Lower lobe of right lung (tissue), 2 donors: Measurements from ENCODE around the gene GMDS. TPM values are rescaled to one million over a fixed set of nuclear protein-coding genes. Genes with fewer than 3 reads are reported as not detected.
A peak's percentile ranks its signal among the peaks of the same experiment; 100 is the strongest.

ENCODE experiments used
- ATAC-seq, 2 donors: fragments of 200-7000 bp; cut with Tn5 transposase; one replicate each; pipeline ENCODE4 v1.9.1; 2020 to 2022; ENCODE audit warnings: mild to moderate bottlenecking in 2 of 2, moderate library complexity in 2 of 2
- DNase-seq: peaks from one replicate; pipeline ENCODE4 v3.0.0-alpha.2; 2020
- H3K27ac ChIP-seq: fragments of 200-600 bp; one replicate; pipeline ENCODE4 v1.8.0; 2022
- H3K27me3 ChIP-seq: fragments of 200-600 bp; one replicate; pipeline ENCODE4 v1.8.0; 2022; ENCODE audit warnings: low read depth
- H3K36me3 ChIP-seq: fragments of 200-600 bp; one replicate; pipeline ENCODE4 v1.8.0; 2022; ENCODE audit warnings: mild to moderate bottlenecking
- H3K4me1 ChIP-seq: fragments of 200-600 bp; one replicate; pipeline ENCODE4 v1.8.0; 2022
- H3K4me3 ChIP-seq: fragments of 200-600 bp; one replicate; pipeline ENCODE4 v1.8.0; 2022; ENCODE audit warnings: mild to moderate bottlenecking
- H3K9me3 ChIP-seq: fragments of 200-600 bp; one replicate; pipeline ENCODE4 v1.8.0; 2022
- intact Hi-C: fragments of 100-400 bp; cut with DNase I; formaldehyde crosslinking; loops from one replicate; pipeline ENCODE4 v1.11.0; 2022
- total RNA-seq: library from RNA; stranded (reverse); fragmentation: NEBNext Ultra II Directional; extraction: Animal tissue kit (Norgen Biotek cat#: 25700); gene quantifications from one replicate; pipeline ENCODE4 v1.2.1, GENCODE V29; 2021
- TF ChIP-seq, protein P1 (sequence below): fragments of 200-600 bp; IDR thresholded peaks from one replicate; pipeline ENCODE4 v1.8.0; 2022; ENCODE audit warnings: antibody characterized with exemption, mild to moderate bottlenecking
- donor health status: DM: no; HTN: yes; CAD: no; lungs with severe emphysema.

The GMDS gene
- total RNA-seq, 1 donor from 2014 or later, result 12.7 TPM

DNA sequence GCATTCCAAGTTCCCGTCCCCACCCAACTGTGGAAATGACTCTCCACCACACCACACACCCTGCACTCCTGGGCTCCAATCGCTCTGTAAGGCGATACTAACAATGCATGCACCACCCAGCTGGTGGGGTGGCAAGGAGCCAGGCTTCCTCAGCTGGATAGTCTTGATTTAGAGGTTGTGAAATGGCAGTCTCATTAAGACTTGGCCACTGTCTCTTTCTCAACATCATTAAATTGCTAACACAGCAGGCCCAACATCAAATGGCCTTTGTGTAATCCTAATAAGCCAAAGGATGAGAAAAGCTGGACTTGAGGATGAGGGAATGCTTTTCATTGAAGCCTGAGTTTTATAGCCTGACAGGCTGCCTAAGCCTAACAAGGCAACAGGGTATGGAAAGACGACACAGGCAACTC lies 223.7 kb downstream of the GMDS start:
- ATAC-seq (peak in 1 of 2 donors; percentile 51), DNase-seq (peak; percentile 61)
- Histone ChIP-seq H3K27me3 (no peaks in the 10 kb centered on the region), H3K9me3 (no peaks in the 10 kb centered on the region), H3K4me1 (peaks cover 17% of the 10 kb centered on the region), H3K27ac (no peak overlapping the region), H3K36me3 (no peaks in the 10 kb centered on the region), H3K4me3 (no peak overlapping the region)
- TF ChIP-seq, protein P1, sequence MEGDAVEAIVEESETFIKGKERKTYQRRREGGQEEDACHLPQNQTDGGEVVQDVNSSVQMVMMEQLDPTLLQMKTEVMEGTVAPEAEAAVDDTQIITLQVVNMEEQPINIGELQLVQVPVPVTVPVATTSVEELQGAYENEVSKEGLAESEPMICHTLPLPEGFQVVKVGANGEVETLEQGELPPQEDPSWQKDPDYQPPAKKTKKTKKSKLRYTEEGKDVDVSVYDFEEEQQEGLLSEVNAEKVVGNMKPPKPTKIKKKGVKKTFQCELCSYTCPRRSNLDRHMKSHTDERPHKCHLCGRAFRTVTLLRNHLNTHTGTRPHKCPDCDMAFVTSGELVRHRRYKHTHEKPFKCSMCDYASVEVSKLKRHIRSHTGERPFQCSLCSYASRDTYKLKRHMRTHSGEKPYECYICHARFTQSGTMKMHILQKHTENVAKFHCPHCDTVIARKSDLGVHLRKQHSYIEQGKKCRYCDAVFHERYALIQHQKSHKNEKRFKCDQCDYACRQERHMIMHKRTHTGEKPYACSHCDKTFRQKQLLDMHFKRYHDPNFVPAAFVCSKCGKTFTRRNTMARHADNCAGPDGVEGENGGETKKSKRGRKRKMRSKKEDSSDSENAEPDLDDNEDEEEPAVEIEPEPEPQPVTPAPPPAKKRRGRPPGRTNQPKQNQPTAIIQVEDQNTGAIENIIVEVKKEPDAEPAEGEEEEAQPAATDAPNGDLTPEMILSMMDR, result no peak
- intact Hi-C loops, result no loop called here

DNA sequence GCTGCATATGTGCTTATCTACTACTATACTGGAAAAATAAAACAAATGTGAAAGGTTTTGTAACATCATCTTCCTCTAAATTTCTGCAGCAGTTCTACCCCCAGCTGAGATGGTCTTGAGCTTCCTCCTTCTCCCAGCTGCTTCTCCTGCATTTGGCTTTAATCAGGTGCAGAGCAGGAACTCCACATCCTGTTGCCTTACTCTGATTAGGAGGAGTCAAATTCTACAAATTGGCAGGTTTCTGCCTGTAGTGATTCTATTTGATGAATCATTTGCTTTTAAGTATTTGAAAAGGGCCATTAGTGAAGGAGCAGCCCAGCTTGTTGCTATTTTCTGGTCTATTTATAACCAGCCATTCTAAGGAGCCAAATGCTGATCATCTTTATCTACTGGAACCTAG lies 224.5 kb downstream of the GMDS start:
- Histone ChIP-seq H3K9me3 (no peaks in the 10 kb centered on the region), H3K27ac (no peak overlapping the region), H3K27me3 (no peaks in the 10 kb centered on the region), H3K4me1 (peaks cover 17% of the 10 kb centered on the region), H3K4me3 (no peak overlapping the region), H3K36me3 (no peaks in the 10 kb centered on the region)
- DNase-seq, result no peak
- intact Hi-C loops, result no loop called here
- ATAC-seq, result no peak
- TF ChIP-seq, protein P1, result no peak

DNA sequence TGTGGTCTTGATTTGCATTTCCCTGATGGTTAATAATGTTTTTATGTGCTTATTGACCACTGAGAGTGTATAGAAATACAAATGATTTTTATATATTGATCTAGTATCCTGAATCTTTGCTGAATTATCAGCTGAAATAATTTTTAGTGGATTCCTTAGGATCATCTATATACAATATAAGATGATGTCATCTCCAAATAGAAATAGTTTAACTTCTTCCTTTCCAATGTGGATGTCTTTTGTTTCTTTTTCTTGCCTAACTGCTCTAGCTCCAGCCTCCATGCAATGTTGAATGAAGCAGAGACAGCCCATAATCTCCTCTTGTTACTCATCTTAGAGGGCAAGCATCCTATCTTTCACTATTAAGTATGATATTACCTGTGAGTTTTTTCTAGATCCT lies 226.4 kb downstream of the GMDS start:
- TF ChIP-seq, protein P1, result no peak
- H3K36me3 ChIP-seq, result no peaks in the 10 kb centered on the region
- no peak overlapping the region for H3K4me3 ChIP-seq
- intact Hi-C loops, result no loop called here
- H3K4me1 ChIP-seq, result peaks cover 17% of the 10 kb centered on the region
- H3K27me3 ChIP-seq, result no peaks in the 10 kb centered on the region
- peaks cover 12% of the 10 kb centered on the region for H3K9me3 ChIP-seq
- DNase-seq (no peak), ATAC-seq (no peak)
- H3K27ac ChIP-seq, result no peak overlapping the region

DNA sequence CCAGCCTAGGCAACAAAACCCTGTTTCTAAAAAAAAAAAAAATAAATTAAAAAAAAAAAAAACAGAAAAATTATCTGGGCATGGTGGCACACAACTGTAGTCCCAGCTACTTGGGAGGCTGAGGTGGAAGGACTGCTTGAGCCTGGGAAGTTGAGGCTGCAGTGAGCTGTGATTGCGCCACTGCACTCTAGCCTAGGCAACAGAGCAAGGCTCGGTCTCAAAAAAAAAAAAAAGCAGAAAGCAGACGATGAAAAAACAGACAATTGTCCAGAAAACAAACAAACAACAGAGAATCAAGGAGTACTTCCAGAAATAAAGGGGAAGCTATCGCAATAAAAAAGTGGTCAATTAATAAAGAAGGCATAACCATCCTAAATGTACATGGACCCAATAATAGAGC lies 229.4 kb downstream of the GMDS start:
- no peaks in the 10 kb centered on the region for H3K36me3 ChIP-seq
- ATAC-seq, result no peak
- intact Hi-C loops, result no loop called here
- TF ChIP-seq, protein P1, result no peak
- peaks cover 6% of the 10 kb centered on the region for H3K4me1 ChIP-seq
- no peaks in the 10 kb centered on the region for H3K27me3 ChIP-seq
- no peak for DNase-seq
- H3K9me3 ChIP-seq, result peaks cover 12% of the 10 kb centered on the region
- H3K27ac ChIP-seq, result no peak overlapping the region
- no peak overlapping the region for H3K4me3 ChIP-seq

DNA sequence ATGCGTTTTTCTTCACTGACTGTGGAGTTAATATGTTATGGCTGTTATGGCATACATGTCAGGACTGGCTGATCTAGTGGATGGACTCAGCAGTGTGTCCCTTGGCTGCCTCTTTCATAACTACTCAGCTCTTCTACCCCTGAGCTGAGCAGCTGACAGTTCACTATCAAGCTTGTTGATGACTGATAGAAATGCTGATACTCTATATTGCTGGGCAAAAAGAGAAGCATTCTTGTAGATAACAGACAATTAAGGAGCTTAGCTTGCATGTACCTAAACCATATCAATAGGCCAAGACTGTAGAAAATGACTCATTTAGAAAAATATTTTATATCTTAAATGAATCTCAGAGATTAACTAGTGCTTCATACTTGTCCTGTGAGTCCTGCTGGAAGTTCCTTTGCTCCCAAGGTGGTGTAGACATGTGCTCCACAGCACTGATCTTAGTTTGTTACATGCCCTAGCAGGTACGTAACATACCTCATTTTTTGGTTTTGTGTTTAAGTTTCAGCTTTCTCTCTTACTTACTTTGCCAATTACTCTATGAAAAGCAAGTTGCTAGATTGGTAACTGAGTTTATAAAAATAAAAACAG lies 236.9 kb downstream of the GMDS start:
- ATAC-seq (no peak), DNase-seq (no peak)
- intact Hi-C loops, result no loop called here
- no peaks in the 10 kb centered on the region for H3K27me3 ChIP-seq
- no peaks in the 10 kb centered on the region for H3K4me1 ChIP-seq
- TF ChIP-seq, protein P1, result no peak
- no peaks in the 10 kb centered on the region for H3K36me3 ChIP-seq
- no peaks in the 10 kb centered on the region for H3K9me3 ChIP-seq
- H3K27ac ChIP-seq, result no peak overlapping the region
- no peak overlapping the region for H3K4me3 ChIP-seq

DNA sequence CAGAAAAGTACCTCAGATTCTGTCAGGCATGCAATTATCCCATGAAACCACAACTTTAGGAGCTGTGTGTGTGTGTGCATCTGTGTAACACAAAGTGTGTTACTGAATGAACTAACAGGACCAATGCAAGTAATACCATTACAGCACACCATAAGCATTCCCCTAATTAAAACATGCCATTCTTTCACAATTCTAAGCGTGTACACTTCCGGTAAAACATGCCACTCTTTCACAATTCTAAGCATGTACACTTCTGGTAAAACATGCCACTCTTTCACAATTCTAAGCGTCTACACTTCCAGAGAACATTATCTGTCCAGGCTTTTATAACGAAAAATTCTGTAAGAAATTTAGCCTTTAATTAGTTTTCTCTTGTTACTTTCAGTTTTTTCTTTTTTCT lies 238.2 kb downstream of the GMDS start:
- TF ChIP-seq, protein P1, result no peak
- intact Hi-C loops, result no loop called here
- Histone ChIP-seq H3K4me1 (no peaks in the 10 kb centered on the region), H3K27me3 (no peaks in the 10 kb centered on the region), H3K4me3 (no peak overlapping the region), H3K9me3 (no peaks in the 10 kb centered on the region), H3K36me3 (no peaks in the 10 kb centered on the region), H3K27ac (no peak overlapping the region)
- ATAC-seq, result no peak
- DNase-seq, result no peak
